OCI-M1 (cell line): ENCODE measurements around the gene CDX2.
"Not testable (repeated sequence)": the region's sequence is repeated elsewhere in the genome, so short reads cannot be mapped to it uniquely, and the experiment has no call there.

Source experiments
- DNase-seq: peaks from one replicate; lab custom pipeline; 2025; lab: John Stamatoyannopoulos, UW

CDX2 gene, protein sequence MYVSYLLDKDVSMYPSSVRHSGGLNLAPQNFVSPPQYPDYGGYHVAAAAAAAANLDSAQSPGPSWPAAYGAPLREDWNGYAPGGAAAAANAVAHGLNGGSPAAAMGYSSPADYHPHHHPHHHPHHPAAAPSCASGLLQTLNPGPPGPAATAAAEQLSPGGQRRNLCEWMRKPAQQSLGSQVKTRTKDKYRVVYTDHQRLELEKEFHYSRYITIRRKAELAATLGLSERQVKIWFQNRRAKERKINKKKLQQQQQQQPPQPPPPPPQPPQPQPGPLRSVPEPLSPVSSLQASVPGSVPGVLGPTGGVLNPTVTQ

DNA sequence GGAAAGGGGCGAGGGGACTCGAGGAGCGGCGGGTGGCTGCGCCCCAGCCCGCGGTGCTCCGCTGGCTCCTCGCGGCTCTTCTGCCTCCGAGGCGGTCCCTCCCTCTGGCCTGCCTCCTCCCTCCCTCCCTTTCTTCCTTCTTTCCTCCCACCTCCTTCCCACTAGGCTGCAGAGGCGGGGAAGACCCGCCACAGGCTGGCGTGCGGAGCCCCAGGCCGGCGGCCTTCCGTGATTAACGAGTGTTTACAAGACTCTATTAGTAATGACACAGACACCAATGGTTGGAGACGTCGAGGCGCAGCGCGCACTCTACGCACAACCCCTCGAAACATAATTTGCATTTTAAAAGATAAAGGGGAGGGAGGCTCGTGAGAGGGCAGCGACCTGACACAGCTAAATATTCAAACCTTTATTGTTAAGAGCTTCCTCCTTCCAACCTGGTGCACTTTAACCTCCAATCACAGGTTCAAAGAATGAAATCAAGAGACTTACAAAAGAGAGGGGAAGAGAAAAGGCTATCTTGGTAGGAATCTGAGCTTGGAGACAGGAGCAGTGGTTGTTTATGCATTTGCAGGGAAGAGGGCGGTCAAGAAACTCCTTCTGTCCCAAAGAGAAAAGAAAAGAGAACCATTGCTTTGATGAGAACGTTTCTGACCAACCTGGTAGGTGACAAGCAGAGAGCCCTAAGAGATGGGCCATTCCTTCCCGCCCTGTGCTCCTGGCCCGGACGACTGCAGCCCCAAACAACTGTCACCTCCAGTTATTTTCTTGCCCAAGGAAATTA lies at the start of gene CDX2:
TSS of gene CDX2 (minus strand) at position 234 of the 784 bp plus-strand sequence. CDS start 309 bp downstream, outside the sequence.
- no peak for DNase-seq

- DNase-seq: no peak
These were observed 45.2 kb upstream of the CDX2 start for GRCh38 chr13:28014301-28014700.

DNA sequence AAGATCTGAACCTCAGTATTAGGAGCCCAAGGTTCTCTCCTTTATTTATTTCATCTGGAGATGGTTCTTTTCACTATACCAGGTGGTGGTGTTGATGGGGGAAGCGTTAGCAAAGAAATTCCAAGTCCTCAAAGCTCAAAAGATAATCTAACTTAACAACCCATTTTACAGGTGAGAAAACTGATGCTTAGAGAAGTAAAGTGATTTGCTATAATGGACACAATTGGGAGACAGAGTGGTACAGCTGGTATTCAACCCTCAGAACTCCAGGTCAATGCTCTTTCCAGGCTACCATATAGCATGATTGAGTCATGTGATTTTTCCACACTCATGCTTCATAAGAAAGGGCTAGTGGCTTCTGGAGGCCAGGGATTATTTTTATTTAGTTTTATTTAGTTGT lies 44.4 kb upstream of the CDX2 start:
- DNase-seq: no peak

DNA sequence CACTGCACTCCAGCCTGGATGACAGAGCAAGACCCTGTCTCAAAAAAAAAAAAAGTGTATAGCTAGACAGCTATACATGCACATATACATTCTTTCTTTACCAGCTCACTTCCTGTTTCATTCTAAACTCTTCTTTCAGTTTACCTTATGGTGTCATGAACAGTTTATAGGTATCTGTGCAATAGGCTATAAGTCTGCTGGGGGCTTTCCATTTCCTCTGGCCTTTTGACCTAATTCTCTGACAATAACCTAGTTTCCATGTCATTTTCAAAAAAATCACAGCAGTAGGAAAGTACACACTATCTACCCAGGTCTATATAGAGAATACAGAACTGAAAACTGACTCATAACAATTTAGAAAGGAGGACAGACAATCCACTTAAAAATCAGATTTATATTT lies 43.8 kb upstream of the CDX2 start:
- no peak for DNase-seq

- no peak for DNase-seq
These were observed 43.3 kb upstream of the CDX2 start for GRCh38 chr13:28012383-28012782.

DNA sequence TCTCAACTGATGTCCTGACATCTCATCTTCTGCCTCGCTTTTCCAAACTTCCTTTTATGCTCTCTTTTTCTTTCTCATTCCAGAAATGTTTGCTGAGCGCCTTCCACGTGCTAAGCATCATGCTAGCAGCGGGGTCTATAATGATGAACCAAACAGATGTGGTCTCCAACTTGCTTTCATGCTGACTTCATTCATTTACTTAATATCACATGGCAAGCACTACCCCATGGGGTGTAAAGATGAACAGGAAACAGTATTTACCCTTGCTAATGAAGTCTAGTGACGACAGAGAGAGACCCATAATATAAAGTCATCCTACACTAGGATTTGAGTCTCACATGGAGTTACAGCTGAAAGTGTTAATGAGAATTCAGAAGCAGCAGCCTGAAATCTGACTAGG lies 40.9 kb upstream of the CDX2 start:
- no peak for DNase-seq

DNA sequence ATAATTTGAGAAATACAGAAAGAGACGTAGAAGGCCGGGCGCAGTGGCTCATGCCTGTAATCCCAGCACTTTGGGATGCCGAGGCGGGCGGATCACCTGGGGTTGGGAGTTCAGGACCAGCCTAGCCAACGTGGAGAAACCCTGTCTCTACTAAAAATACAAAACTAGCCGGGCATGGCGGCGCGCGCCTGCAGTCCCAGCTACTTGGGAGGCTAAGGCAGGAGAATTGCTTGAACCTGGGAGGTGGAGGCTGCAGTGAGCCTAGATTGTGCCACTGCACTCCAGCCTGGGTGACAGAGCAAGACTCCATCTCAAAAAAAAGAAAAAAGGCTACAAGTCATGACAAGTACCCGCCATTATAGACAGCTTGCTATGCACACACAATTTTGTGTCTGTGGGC lies 35.9 kb upstream of the CDX2 start:
- DNase-seq: not testable (repeated sequence)

GRCh38 chr13:28002886-28003698 lies 34.0 kb upstream of the CDX2 start:
- DNase-seq: no peak

DNA sequence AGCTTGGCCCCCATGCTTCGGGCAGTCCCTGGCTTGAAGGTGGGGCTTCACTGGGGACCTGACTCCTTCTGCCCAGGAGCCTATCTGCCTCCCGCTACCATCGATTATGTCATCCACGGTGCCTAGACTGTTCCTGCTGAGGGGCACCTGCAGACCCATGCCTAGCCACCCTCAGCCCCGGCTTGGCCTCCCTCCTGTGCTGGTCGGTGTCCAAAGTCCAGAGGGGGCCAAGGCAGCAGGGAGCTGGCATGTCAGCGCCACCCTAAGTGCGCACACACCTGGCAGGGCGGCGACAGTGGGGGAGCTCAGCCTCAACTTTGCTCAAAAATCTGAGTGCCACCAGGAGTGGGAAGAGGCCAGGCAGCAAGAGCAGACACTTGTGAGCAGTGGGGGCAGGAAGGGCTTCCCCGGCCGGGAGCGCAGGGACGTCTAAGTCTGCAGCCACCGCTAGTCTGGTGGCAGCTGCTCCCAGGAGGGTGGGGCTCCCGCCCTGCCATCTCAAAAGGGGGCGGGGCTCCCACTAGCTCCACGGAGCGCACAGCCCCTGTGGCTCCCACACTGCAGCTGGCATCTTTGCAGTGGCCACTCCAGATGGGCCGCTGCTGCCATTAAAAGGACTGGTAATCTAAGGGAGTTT lies 32.8 kb upstream of the CDX2 start:
- no peak for DNase-seq

- DNase-seq: no peak
These were observed 31.9 kb upstream of the CDX2 start for GRCh38 chr13:28001049-28001448.

DNA sequence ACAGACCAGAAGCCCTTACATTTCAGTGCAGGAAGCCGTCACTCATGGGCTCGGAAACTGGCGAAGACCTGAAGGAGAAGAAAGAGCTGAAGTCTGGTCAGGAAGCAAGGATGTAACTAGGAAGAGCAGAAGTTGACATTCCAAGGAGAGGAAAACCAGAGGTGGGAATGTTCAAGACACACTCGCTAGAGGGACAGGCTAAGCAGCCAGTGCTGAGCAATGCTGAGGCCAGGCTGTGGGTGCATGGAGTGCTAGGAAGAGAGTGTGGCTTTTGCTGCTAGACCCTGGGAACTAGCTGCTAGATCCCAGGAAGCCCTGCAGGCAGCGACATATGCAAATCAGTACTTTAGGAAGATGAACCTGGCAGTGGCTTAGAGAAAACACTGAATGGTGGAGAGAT lies 31.5 kb upstream of the CDX2 start:
- no peak for DNase-seq

- DNase-seq: peak; percentile 76
These were observed 28.9 kb upstream of the CDX2 start for GRCh38 chr13:27997904-27998522.

GRCh38 chr13:27991881-27992280 lies 22.8 kb upstream of the CDX2 start:
- DNase-seq: no peak

DNA sequence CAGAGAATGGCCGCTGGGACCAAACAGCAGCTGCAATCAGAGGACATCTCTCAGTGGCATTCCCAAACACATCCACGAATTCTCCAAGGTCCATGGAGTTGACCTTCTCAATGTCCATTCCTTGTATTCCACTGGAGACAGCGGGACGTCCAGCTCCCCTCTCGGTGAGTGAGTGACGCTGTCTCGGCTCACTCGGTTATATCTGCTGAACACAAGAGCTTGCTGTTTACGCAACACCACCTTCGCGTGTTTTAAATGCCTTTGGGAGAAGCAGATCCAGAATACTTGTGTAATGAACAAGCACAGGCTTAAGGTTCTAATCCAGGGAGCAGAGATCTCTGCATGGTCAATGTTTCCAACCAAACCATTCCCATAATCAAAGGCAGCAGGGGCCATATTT lies 19.4 kb upstream of the CDX2 start, which contains the start of gene URAD:
TSS of gene URAD (minus strand) at position 174 of the 400 bp plus-strand sequence. CDS start at position 118, 56 bp downstream.
- DNase-seq: no peak

DNA sequence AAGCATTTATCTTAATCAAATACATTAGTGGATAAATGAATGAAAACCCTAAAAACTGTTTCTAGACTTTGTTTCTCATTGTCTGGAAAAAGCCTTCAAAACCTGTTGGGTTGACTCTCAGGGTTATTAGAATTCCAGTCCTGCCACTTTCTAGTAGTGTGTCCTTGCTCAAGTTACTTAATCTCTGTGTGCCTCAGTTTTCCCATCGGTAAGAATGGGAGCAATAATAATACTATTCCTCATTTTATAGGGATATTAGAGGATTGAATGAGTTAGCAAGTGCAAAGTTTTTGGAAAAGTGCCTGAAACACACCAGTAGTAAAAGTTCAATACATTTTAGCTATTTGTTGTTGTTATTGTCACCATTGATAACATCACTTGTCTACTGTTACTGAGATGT lies 16.5 kb upstream of the CDX2 start:
- no peak for DNase-seq

- DNase-seq: no peak
These were observed 13.2 kb upstream of the CDX2 start for GRCh38 chr13:27982361-27982760.

DNA sequence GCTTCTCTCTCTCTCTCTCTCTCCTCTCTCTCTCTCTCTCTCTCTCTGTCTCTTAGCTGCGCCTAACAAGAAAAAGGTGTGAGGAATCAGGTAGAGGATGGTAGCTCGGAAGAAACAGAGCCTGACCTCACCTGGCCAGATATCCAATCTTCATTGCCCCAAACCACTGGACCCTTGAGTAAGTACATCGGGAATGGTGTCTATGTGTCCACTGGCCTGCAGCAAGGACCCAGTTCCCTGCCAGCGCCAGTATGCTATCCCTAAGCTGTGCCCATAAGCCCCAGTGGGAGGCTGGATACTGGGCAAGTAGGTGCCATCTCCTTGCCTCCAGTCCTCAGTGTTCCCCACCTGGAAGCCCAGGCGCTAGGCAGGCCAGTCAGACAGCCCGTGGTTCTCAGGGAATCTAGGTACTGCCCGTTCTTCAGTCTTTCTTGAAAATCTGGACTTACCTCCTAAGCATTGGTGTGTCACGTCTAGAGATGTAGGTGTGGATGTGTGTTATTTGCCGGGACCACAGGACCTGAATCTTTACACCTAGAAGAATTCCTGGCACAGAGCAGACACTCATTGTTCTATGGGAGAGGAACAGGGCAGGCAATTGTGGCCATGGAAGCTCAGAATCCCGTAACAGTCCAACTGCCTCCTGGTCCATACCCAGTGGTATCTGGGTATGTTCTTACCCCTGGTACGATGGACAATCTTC lies 12.0 kb upstream of the CDX2 start:
- DNase-seq: no peak

DNA sequence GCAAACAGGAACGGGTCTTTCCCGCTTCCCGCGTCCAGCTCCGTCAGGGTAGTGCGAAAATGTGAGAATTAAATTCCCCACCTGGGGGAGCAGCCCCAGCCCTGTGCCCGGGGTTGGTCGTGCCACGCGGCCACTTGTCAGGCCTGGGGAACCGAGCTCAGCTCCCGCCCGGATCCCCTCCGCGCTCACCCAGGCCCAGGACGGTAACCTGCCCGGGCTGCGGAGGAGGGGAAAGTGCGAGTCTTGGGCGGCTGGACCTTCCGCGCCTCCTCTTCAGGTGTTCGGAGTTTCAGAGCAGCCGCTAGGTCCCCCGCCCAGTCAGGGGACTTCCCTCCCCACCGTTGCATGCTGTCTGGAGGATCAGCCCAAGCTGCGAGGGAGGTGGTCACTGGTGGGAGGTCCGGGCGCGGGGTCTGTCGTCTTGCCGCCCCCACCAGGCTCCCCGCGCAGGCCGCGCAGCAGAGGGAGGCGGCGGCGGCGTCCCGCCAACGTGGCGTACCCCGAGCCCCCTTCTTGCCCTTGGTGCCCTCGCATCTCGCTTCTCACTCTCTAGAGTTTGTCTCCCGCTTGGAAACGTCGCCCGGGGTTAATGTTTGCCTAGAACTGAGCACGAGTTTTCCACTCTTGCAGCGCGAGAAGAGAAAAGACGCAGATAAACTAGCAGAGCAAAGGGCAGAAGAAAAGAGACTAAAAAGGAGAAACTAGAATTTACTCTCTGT lies 11.3 kb upstream of the CDX2 start:
- no peak for DNase-seq

DNA sequence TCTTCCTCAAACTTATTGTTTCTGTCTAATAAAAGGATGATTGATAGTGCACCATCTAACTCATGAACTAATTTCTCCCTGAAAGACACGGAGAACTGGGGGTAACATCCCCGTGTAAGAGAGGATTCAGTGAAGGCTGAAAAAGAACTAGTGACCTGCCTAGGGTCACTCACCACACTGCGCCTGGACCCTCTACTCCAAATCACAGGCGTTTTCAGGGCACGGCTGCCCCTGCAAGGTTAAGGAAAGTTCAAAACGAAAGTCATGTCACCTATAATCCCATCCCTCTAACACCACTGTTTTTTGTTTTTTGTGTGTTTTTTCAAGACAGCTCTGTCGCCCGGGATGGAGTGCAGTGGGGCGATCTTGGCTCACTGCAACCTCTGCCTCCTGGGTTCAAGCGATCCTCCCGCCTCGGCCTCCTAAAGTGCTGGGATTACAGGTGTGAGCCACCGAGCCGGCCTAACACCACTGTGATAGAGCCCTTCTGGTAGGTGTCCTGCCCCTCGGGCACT lies 10.7 kb upstream of the CDX2 start:
- DNase-seq: no peak
